Measurements from ENCODE around the gene FFAR4.

Gene FFAR4

DNA sequence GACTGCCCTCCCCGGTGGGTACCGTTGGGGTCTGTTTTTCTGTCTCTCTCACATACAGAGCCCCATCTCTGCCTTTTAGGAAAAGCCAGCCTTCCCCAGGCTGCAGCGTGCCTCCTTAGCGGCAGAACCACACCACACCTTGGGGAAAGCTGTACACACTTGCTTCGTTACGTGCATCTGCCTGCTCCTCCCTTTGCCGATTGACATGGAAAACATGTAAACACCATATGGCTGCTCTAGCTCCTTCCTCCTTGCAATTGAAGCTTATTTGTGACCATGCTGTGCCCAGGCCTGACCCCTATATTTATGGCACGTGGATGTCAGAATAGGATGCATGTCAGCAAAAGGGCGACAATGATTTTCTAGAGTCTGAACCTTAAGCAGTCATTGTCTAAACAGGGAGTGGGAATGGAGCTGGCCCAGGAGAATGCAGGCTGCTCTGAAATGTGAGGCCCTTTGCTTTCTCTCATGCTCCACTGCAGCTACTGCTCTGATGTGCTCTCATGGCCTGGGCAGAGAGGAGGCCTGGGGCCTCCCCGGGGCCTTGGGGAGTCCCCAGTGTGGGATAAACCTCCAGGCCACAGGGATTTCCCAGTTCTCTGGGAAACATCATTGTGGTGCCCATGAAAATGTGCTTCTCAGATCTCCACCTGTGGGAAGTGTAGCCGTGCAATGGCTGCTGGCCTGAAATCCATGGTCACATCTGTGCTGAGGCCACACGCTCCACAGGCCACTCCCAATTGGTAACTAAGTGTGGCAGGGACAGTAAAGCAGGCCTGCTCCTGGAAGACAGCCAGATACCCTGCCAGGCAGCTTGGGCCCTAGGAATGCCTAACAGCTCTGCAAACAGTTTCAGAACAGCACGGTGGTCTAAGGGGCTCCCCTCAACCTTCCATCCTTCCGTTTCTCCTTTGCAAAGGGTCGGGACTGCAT, 64.4 kb downstream of the FFAR4 start:
- TF ChIP-seq, protein P1, sequence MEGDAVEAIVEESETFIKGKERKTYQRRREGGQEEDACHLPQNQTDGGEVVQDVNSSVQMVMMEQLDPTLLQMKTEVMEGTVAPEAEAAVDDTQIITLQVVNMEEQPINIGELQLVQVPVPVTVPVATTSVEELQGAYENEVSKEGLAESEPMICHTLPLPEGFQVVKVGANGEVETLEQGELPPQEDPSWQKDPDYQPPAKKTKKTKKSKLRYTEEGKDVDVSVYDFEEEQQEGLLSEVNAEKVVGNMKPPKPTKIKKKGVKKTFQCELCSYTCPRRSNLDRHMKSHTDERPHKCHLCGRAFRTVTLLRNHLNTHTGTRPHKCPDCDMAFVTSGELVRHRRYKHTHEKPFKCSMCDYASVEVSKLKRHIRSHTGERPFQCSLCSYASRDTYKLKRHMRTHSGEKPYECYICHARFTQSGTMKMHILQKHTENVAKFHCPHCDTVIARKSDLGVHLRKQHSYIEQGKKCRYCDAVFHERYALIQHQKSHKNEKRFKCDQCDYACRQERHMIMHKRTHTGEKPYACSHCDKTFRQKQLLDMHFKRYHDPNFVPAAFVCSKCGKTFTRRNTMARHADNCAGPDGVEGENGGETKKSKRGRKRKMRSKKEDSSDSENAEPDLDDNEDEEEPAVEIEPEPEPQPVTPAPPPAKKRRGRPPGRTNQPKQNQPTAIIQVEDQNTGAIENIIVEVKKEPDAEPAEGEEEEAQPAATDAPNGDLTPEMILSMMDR (conservative IDR thresholded peaks at IDR 0.05): no peak
- peak overlapping the region; percentile 20; the same call in 1 of the 2 replicates for H3K27ac ChIP-seq

Measured in VCaP (cell line).